HG03095 (cell line): ENCODE results near the gene GNL1.
"Not testable (repeated sequence)": the region's sequence is repeated elsewhere in the genome, so short reads cannot be mapped to it uniquely, and the experiment has no call there.

Source experiments
- ATAC-seq: cut with Tn5 transposase; IDR thresholded peaks from one replicate; pipeline ENCODE4 v1.9.1; 2021; ENCODE audit warnings: moderate library complexity; ENCODE audit not compliant: unreplicated experiment

The GNL1 gene

DNA sequence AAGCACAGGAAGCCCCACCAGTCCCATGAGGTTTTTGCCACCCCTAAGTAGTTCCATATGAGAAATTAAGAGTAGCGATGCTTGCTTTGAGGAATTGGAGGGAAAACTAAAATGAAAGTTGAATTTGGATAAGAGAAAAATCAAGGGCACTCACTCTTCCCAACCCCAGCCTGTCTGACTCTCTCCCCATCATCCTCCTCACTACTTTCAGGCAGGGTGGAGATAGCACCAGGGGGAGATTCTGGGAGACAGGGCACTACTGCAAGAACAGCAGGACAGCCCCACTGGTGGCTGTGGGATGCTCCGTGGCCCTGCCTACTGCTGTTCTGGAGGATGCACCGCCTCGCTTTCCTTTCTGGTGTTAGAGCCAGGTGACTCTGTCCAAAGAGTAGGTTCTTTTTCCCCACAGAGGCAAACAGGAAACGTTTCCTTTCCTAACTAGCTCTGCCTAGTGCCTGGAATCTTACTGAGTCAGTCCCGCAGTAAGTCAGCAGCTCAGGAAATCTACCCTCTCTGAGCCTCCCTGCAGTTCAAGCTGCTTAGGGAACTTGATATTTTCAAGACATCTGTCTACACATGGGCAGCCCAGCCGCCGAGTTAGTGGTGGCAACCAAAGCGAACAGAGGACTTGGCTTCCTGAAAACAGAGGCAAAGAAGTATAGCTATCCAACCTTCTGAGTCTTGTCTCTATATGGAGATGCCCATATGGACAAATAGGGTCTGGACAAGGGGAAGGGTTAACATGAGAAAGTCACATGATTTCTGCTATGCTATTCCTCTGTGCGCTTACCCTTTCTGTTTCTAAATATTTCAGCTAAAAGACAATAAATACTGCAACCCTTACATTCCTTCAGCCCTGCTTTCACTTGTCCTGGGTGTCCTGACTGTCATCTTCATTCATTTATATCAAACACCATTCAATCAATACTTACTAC is 55.6 kb downstream of the GNL1 start:
- ATAC-seq: no peak

GRCh38 chr6:30498705-30499104 is 57.6 kb downstream of the GNL1 start:
- not testable (repeated sequence) for ATAC-seq

- no peak for ATAC-seq
Observed at GRCh38 chr6:30497714-30498113, 58.6 kb downstream of the GNL1 start.

GRCh38 chr6:30497261-30497599 is 59.1 kb downstream of the GNL1 start:
- ATAC-seq: not testable (repeated sequence)

- ATAC-seq: no peak
Observed at GRCh38 chr6:30495993-30496392, 60.3 kb downstream of the GNL1 start.

DNA sequence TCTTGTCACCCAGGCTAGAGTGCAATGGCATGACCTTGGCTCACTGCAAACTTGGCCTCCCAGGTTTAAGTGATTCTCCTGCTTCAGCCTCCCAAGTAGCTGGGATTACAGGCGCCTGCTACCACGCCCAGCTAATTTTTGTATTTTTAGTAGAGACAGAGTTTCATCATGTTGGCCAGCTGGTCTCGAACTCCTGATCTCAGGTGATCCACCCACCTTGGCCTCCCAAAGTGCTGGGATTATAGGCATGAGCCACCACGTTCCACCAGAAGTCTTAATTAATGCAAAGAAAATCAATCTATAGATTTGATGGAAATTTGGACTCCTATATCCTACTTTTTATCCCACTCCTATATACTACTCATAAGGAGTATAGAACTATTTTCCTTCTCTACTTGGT is 61.2 kb downstream of the GNL1 start:
- ATAC-seq: not testable (repeated sequence)

DNA sequence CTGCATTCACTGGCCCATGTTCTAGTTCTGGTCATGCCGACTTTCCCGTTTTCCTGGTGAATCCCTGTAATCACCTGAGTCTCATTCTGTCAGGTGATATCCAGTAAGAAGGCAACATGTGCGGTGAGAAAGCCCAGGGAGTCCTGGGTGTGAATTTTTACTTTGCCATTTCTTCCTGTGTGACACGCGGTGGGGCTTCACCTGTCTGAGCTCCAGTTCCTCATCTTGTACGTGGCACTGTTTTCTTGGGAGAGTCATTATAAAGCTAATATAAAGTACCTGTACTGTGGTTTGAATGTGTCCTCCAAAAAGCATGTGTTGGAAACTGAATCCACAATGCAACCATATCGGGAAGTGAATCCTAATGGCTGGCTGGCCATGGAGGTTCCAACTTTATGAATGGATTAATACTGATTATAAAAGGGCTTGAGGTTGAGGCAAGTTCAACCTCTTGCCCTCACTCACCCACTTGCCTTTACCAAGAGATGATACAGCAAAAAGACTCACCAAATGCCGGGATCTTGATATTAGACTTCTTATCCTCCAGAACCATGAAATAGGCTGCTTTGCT is 61.9 kb downstream of the GNL1 start:
- no peak for ATAC-seq

- ATAC-seq: no peak
Observed at GRCh38 chr6:30493643-30494250, 62.5 kb downstream of the GNL1 start.

DNA sequence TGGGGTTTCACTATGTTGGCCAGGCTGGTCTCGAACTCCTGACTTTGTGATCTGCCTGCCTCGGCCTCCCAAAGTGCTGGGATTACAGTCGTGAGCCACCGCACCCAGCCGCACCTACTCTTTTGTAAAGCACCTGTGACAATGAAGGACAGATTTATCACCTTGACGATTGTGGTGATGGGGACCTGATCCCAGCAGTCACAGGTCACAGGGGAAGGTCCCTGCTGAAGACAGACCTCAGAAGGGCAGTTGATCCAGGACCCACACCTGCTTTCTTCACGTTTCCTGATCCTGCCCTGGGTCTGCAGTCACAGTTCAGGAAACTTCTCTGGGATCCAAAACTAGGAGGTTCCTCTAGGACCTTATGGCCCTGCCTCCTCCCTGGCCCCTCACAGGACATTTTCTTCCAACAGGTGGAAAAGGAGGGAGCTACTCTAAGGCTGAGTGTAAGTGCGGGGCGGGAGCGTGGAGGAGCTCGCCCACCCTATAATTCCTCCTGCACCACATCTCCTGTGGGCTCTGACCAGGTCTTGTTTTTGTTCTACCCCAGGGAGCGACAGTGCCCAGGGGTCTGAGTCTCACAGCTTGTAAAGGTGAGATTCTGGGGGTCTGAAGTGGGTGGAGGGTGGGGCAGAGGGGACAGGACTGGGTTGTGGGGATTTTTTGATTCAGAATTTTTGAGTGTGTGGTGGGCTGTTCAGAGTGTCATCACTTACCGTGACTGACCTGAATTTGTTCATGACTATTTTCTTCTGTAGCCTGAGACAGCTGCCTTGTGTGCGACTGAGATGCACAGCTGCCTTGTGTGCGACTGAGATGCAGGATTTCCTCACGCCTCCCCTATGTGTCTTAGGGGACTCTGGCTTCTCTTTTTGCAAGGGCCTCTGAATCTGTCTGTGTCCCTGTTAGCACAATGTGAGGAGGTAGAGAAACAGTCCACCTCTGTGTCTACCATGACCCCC is 64.0 kb downstream of the GNL1 start:
- ATAC-seq: no peak
